HCT116 (cell line): Measurements from ENCODE around the gene MGAT4A. TPM values are rescaled to one million over a fixed set of nuclear protein-coding genes. Genes with fewer than 3 reads are reported as not detected.

Experiments used
- ATAC-seq: fragments of 200-7000 bp; cut with Tn5 transposase; 2 replicates; pipeline ENCODE4 v1.9.1; 2020; ENCODE audit warnings: mild to moderate bottlenecking, moderate library complexity
- BruUV-seq: library from RNA; stranded (reverse); fragments of 400-500 nt; replicated peaks from 2 replicates; lab custom pipeline; 2021; lab: Mats Ljungman, UMichigan
- CTCF ChIA-PET: fragments of 300-600 bp; sonication (Branson Sonifier 250); formaldehyde crosslinking; loops from one replicate; lab custom pipeline; 2021; ENCODE audit warnings: antibody characterized with exemption; lab: Charles Lee
- POLR2A ChIA-PET: fragments of 300-600, 350-600 bp; sonication (Branson Sonifier 250); formaldehyde crosslinking; loops from one replicate; lab custom pipeline; 2021; ENCODE audit warnings: antibody characterized with exemption; lab: Charles Lee
- RAD21 ChIA-PET, 2 experiments: fragments of 300-600 bp; sonication (Branson Sonifier 250); formaldehyde crosslinking; loops; one replicate each; lab custom pipeline; 2023; ENCODE audit warnings: low total read pairs in 2 of 2; ENCODE audit not compliant: uncharacterized antibody in 2 of 2, unreplicated experiment in 2 of 2, low non-redundant PET in 1 of 2; lab: Charles Lee
- DNase-seq: peaks from one replicate; pipeline ENCODE4 v3.0.0-alpha.2; 2010; ENCODE audit warnings: low read depth, low spot score
- H2AFZ ChIP-seq: fragments of 200-600 bp; shearing (Covaris generic), sonication (generic); 2 replicates; pipeline ENCODE4 v1.6.1; 2017; ENCODE audit warnings: low read depth, mixed run types, mixed read lengths, antibody characterized with exemption, low read length; ENCODE audit not compliant: poor library complexity, severe bottlenecking
- H3K27ac ChIP-seq: 2 replicates; pipeline ENCODE4 v1.5.1; 2012; ENCODE audit warnings: low read depth, low read length
- H3K27me3 ChIP-seq: fragments of 200-600 bp; sonication (generic); 2 replicates; pipeline ENCODE4 v1.6.1; 2016; ENCODE audit warnings: mixed run types, low read length, mixed read lengths; ENCODE audit not compliant: insufficient read depth
- H3K36me3 ChIP-seq, 2 experiments: fragments of 200-500 bp in 1 of 2; fragments of 200-600 bp in 1 of 2; sonication (Bioruptor generic) in 1 of 2; sonication (generic) in 1 of 2; 2 replicates each; pipeline versions ENCODE4 v1.5.1 to v1.6.1; 2014 to 2016; ENCODE audit warnings: low read length in 2 of 2, inconsistent platforms in 1 of 2, mixed read lengths in 1 of 2, mixed run types in 1 of 2; ENCODE audit not compliant: insufficient read depth in 2 of 2, control insufficient read depth in 1 of 2
- H3K4me1 ChIP-seq, 2 experiments: fragments of 200-600 bp in 1 of 2; sonication (generic) in 1 of 2; 2 replicates each; pipeline versions ENCODE4 v1.5.1 to v1.6.1; 2012 to 2017; ENCODE audit warnings: low read length in 2 of 2, inconsistent platforms in 1 of 2, mild to moderate bottlenecking in 1 of 2, mixed read lengths in 1 of 2, mixed run types in 1 of 2, moderate library complexity in 1 of 2; ENCODE audit not compliant: insufficient read depth in 2 of 2, control insufficient read depth in 1 of 2
- H3K4me2 ChIP-seq: fragments of 200-600 bp; sonication (generic); 2 replicates; pipeline ENCODE4 v1.6.1; 2017; ENCODE audit warnings: mixed run types, low read length, mixed read lengths
- H3K4me3 ChIP-seq, 2 experiments: fragments of 200-600 bp in 1 of 2; sonication (generic) in 1 of 2; replicated peaks in 1 of 2; 2 replicates each; pipeline ENCODE4 v1.5.1; 2011 to 2016; ENCODE audit warnings: low read length in 2 of 2, control low read depth in 1 of 2, low read depth in 1 of 2, mild to moderate bottlenecking in 1 of 2, mixed read lengths in 1 of 2, mixed run types in 1 of 2
- H3K79me2 ChIP-seq: fragments of 200-600 bp; sonication (generic); 2 replicates; pipeline ENCODE4 v1.6.1; 2017; ENCODE audit warnings: mild to moderate bottlenecking, mixed run types, low read length, moderate library complexity, mixed read lengths; ENCODE audit not compliant: insufficient read depth
- H3K9ac ChIP-seq: fragments of 200-600 bp; sonication (generic); 2 replicates; pipeline ENCODE4 v1.6.1; 2016; ENCODE audit warnings: low read length, mixed read lengths
- H3K9me2 ChIP-seq: fragments of 200-600 bp; sonication (generic), shearing (Covaris generic); 2 replicates; pipeline ENCODE4 v1.6.1; 2017; ENCODE audit warnings: mixed run types, mild to moderate bottlenecking, moderate library complexity; ENCODE audit not compliant: insufficient read depth
- H3K9me3 ChIP-seq, 2 experiments: fragments of 200-500 bp in 1 of 2; fragments of 200-600 bp in 1 of 2; sonication (Bioruptor generic) in 1 of 2; sonication (generic) in 1 of 2; 2 replicates each; pipeline ENCODE4 v1.6.1; 2014 to 2017; ENCODE audit warnings: low read length in 2 of 2, mixed read lengths in 2 of 2, inconsistent platforms in 1 of 2, low read depth in 1 of 2, mild to moderate bottlenecking in 1 of 2, mixed run types in 1 of 2, moderate library complexity in 1 of 2; ENCODE audit not compliant: control insufficient read depth in 1 of 2, insufficient read depth in 1 of 2
- H4K20me1 ChIP-seq: fragments of 200-600 bp; sonication (generic), shearing (Covaris generic); 2 replicates; pipeline ENCODE4 v1.6.1; 2017; ENCODE audit warnings: mixed run types, mild to moderate bottlenecking, moderate library complexity; ENCODE audit not compliant: insufficient read depth
- CEBPB ChIP-seq: IDR thresholded peaks from 2 replicates; pipeline ENCODE4 v1.6.1; 2012; ENCODE audit warnings: low read depth
- EZH2 ChIP-seq: fragments of 200-600 bp; sonication (generic); IDR thresholded peaks from 2 replicates; pipeline ENCODE4 v1.6.1; 2017; ENCODE audit warnings: antibody characterized with exemption, mixed run types
- POLR2AphosphoS5 ChIP-seq: IDR thresholded peaks from 2 replicates; pipeline ENCODE4 v1.6.1; 2011; ENCODE audit warnings: mild to moderate bottlenecking, low read depth, low read length, moderate library complexity
- RAD21 ChIP-seq: IDR thresholded peaks from 2 replicates; pipeline ENCODE4 v1.6.1; 2012; ENCODE audit warnings: low read depth, mild to moderate bottlenecking
- REST ChIP-seq: IDR thresholded peaks from 2 replicates; pipeline ENCODE4 v1.6.1; 2012; ENCODE audit warnings: low read depth
- ZNF274 ChIP-seq: fragments of 200-500 bp; sonication (Bioruptor generic); IDR thresholded peaks from 2 replicates; pipeline ENCODE4 v1.6.1; 2014; ENCODE audit warnings: mild to moderate bottlenecking, low read depth, low read length, inconsistent platforms
- intact Hi-C: fragments of 100-400 bp; cut with micrococcal nuclease; formaldehyde crosslinking; loops from 2 replicates; pipeline ENCODE4 v1.10.0; 2022
- total RNA-seq: library from RNA; stranded (reverse); gene quantifications from one replicate; pipeline ENCODE4 v1.2.1, GENCODE V29; 2021; ENCODE audit not compliant: unreplicated experiment
- TF ChIP-seq, protein P1 (sequence below): IDR thresholded peaks from 2 replicates; pipeline ENCODE4 v1.6.1; 2012
- TF ChIP-seq, protein P2 (sequence below): IDR thresholded peaks from 2 replicates; pipeline ENCODE4 v1.6.1; 2011; ENCODE audit warnings: mild to moderate bottlenecking, low read length, moderate library complexity; ENCODE audit not compliant: insufficient replicate concordance; ENCODE audit errors: extremely low read depth
- TF ChIP-seq, protein P3 (sequence below): IDR thresholded peaks from 2 replicates; pipeline ENCODE4 v1.6.1; 2012

Gene MGAT4A
- total RNA-seq, 1 experiment from 2014 or later = 10.2 TPM

- TF ChIP-seq REST (no peak), ZNF274 (no peak), POLR2AphosphoS5 (no peak), RAD21 (no peak)
- TF ChIP-seq, protein P1, sequence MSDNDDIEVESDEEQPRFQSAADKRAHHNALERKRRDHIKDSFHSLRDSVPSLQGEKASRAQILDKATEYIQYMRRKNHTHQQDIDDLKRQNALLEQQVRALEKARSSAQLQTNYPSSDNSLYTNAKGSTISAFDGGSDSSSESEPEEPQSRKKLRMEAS = no peak
These were observed 13.7 kb upstream of the MGAT4A start (continued) for GRCh38 chr2:98744595-98744994.

GRCh38 chr2:98743835-98744234, 12.9 kb upstream of the MGAT4A start:
- no peak for ATAC-seq
- H2AFZ ChIP-seq = no peak overlapping the region

More at GRCh38 chr2:98743835-98744234, 12.9 kb upstream of the MGAT4A start:
- no peaks in the 10 kb centered on the region for H3K36me3 ChIP-seq
- H3K4me3 ChIP-seq = no peak overlapping the region
- TF ChIP-seq, protein P2, sequence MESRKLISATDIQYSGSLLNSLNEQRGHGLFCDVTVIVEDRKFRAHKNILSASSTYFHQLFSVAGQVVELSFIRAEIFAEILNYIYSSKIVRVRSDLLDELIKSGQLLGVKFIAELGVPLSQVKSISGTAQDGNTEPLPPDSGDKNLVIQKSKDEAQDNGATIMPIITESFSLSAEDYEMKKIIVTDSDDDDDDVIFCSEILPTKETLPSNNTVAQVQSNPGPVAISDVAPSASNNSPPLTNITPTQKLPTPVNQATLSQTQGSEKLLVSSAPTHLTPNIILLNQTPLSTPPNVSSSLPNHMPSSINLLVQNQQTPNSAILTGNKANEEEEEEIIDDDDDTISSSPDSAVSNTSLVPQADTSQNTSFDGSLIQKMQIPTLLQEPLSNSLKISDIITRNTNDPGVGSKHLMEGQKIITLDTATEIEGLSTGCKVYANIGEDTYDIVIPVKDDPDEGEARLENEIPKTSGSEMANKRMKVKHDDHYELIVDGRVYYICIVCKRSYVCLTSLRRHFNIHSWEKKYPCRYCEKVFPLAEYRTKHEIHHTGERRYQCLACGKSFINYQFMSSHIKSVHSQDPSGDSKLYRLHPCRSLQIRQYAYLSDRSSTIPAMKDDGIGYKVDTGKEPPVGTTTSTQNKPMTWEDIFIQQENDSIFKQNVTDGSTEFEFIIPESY = no peak
- no peak for TF ChIP-seq EZH2
- TF ChIP-seq ZNF274 = no peak
- TF ChIP-seq CEBPB = no peak
- TF ChIP-seq, protein P3, sequence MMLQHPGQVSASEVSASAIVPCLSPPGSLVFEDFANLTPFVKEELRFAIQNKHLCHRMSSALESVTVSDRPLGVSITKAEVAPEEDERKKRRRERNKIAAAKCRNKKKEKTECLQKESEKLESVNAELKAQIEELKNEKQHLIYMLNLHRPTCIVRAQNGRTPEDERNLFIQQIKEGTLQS = no peak
- no TSS peak for BruUV-seq
- no peaks in the 10 kb centered on the region for H4K20me1 ChIP-seq
- no peak overlapping the region for H3K27ac ChIP-seq
- no peaks in the 10 kb centered on the region for H3K9me2 ChIP-seq
- ChIA-PET RAD21 (interaction anchor here in 1 of 2 experiments (0.6 kb wide), 1 partner anchor 67 kb away, joined by 4 read pairs; no protein-coding TSS in a partner anchor), POLR2A (no interaction called here), CTCF (no interaction called here)
- no peaks in the 10 kb centered on the region for H3K27me3 ChIP-seq
- no peak overlapping the region for H3K4me2 ChIP-seq
- no peak for DNase-seq
- H3K4me1 ChIP-seq = peaks cover 0 to 4% of the 10 kb centered on the region in 2 experiments; a peak in 1 of 4 replicates
- H3K9ac ChIP-seq = no peak overlapping the region
- intact Hi-C loops = no loop called here
- no peaks in the 10 kb centered on the region for H3K79me2 ChIP-seq
- no peaks in the 10 kb centered on the region for H3K9me3 ChIP-seq
